HG03066 (cell line): ENCODE data around the gene GLP2R.
"Not testable (repeated sequence)": the region's sequence is repeated elsewhere in the genome, so short reads cannot be mapped to it uniquely, and the experiment has no call there.

Source experiments
- ATAC-seq: cut with Tn5 transposase; IDR thresholded peaks from one replicate; pipeline ENCODE4 v1.9.1; 2021; ENCODE audit warnings: low read depth; ENCODE audit not compliant: unreplicated experiment

Gene GLP2R

GRCh38 chr17:9917131-9917530 is 91.4 kb downstream of the GLP2R start:
- no peak for ATAC-seq

GRCh38 chr17:9917801-9918200 is 92.1 kb downstream of the GLP2R start:
- ATAC-seq, result no peak

- no peak for ATAC-seq
These were observed 92.6 kb downstream of the GLP2R start for GRCh38 chr17:9918352-9918751.

GRCh38 chr17:9918804-9919352 is 93.2 kb downstream of the GLP2R start:
- no peak for ATAC-seq

- not testable (repeated sequence) for ATAC-seq
These were observed 95.5 kb downstream of the GLP2R start for GRCh38 chr17:9921216-9921615.

GRCh38 chr17:9922012-9922848 is 96.5 kb downstream of the GLP2R start:
- ATAC-seq, result no peak

GRCh38 chr17:9924735-9925191 is 99.0 kb downstream of the GLP2R start:
- ATAC-seq, result no peak

GRCh38 chr17:9925457-9925856 is 99.7 kb downstream of the GLP2R start:
- no peak for ATAC-seq

GRCh38 chr17:9926150-9926804 is 100.6 kb downstream of the GLP2R start:
- no peak for ATAC-seq

- ATAC-seq, result no peak
These were observed 103.0 kb downstream of the GLP2R start for GRCh38 chr17:9928601-9929333.

- ATAC-seq, result no peak
These were observed 104.1 kb downstream of the GLP2R start for GRCh38 chr17:9929871-9930270.

- no peak for ATAC-seq
These were observed 105.5 kb downstream of the GLP2R start for GRCh38 chr17:9931144-9931741.

GRCh38 chr17:9932491-9932890 is 106.8 kb downstream of the GLP2R start:
- ATAC-seq, result no peak

GRCh38 chr17:9934331-9934730 is 108.6 kb downstream of the GLP2R start:
- ATAC-seq, result no peak

- no peak for ATAC-seq
These were observed 109.7 kb downstream of the GLP2R start for GRCh38 chr17:9935408-9935807.

- no peak for ATAC-seq
These were observed 110.4 kb downstream of the GLP2R start for GRCh38 chr17:9936095-9936494.

- no peak for ATAC-seq
These were observed 111.6 kb downstream of the GLP2R start for GRCh38 chr17:9937241-9937761.

- no peak for ATAC-seq
These were observed 112.2 kb downstream of the GLP2R start for GRCh38 chr17:9937901-9938300.

- no peak for ATAC-seq
These were observed 113.0 kb downstream of the GLP2R start for GRCh38 chr17:9938764-9939163.

GRCh38 chr17:9940841-9941240 is 115.1 kb downstream of the GLP2R start:
- no peak for ATAC-seq
